CD4-positive, alpha-beta T cell treated with Interleukin-17A for 4 hours (primary cell): Measurements from ENCODE around the gene E2F4.

Source experiments
- DNase-seq: peaks from one replicate; pipeline ENCODE4 v3.0.0-alpha.2; 2020; ENCODE audit warnings: mixed read lengths

Gene E2F4

GRCh38 chr16:67191995-67192681 is at the start of gene E2F4:
Gene E2F4, plus strand, starts transcription at chr16:67192155. Its CDS starts 73 bp downstream, at chr16:67192228.
- DNase-seq: peak; percentile 88

- DNase-seq: no peak
Observed at GRCh38 chr16:67142342-67142741, 49.6 kb upstream of the E2F4 start.

- DNase-seq: no peak
Observed at GRCh38 chr16:67144943-67145342, 47.0 kb upstream of the E2F4 start.

GRCh38 chr16:67145746-67146145 is 46.2 kb upstream of the E2F4 start:
- DNase-seq: no peak

GRCh38 chr16:67146523-67147357 is 45.2 kb upstream of the E2F4 start:
- DNase-seq: no peak

- DNase-seq: no peak
Observed at GRCh38 chr16:67147437-67148140, 44.4 kb upstream of the E2F4 start.

GRCh38 chr16:67148221-67148620 is 43.7 kb upstream of the E2F4 start:
- no peak for DNase-seq

GRCh38 chr16:67148656-67149275 is 43.2 kb upstream of the E2F4 start:
- no peak for DNase-seq

- DNase-seq: no peak
Observed at GRCh38 chr16:67149276-67150046, 42.5 kb upstream of the E2F4 start.

- DNase-seq: peak; percentile 53
Observed at GRCh38 chr16:67150047-67150832, 41.7 kb upstream of the E2F4 start.

- DNase-seq: peak; percentile 56
Observed at GRCh38 chr16:67150833-67151396, 41.0 kb upstream of the E2F4 start, which contains the start of gene B3GNT9. Gene B3GNT9, minus strand, starts transcription at chr16:67150998. Its CDS starts 513 bp downstream, at chr16:67150485.

GRCh38 chr16:67151431-67152097 is 40.4 kb upstream of the E2F4 start:
- DNase-seq: no peak

- no peak for DNase-seq
Observed at GRCh38 chr16:67154578-67155294, 37.2 kb upstream of the E2F4 start.

GRCh38 chr16:67155295-67156142 is 36.4 kb upstream of the E2F4 start:
- DNase-seq: peak; percentile 86

GRCh38 chr16:67156143-67156844 is 35.7 kb upstream of the E2F4 start:
- DNase-seq: no peak

GRCh38 chr16:67157106-67157748 is 34.7 kb upstream of the E2F4 start:
- no peak for DNase-seq

- no peak for DNase-seq
Observed at GRCh38 chr16:67157892-67158635, 33.9 kb upstream of the E2F4 start.
